ENCODE results near the gene CCDC178. TPM values are rescaled to one million over a fixed set of nuclear protein-coding genes. Genes with fewer than 3 reads are reported as not detected.

The CCDC178 gene
- total RNA-seq, 1 experiment from 2014 or later = not detected

DNA sequence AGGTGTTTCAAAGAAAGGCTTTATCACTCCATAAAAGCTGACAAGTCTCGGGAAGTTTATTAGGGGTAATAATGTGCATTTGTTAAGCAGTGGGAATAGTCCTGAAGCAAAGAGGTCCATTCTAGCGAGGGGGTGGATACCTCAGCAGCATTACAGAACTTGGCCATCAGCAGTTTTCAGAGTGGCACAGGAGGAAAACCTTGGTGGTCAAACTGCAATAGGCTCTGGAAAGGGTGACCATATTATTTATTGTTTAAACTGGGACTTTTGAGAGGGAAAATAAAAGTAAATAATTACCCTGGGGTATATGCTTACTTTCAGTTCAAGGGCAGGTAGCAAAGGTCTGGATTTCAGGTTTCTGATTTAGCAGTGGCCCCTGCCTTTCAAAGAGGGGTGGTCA lies 552.2 kb downstream of the CCDC178 start:
- H3K27me3 ChIP-seq (ENCODE audit: insufficient read depth, low read length) = no peaks in the 10 kb centered on the region
- H3K4me2 ChIP-seq (ENCODE audit: low read length) = no peak overlapping the region
- ChIA-PET CTCF (no interaction called here), RAD21 (ENCODE audit: low non-redundant PET in 1 of 2, low total read pairs in 2 of 2, uncharacterized antibody in 2 of 2, unreplicated experiment in 2 of 2) (no interaction called here), POLR2A (no interaction called here)
- H3K4me1 ChIP-seq (ENCODE audit: control insufficient read depth in 1 of 2, insufficient read depth in 2 of 2, low read length in 2 of 2) = no peaks in the 10 kb centered on the region
- H3K9ac ChIP-seq (ENCODE audit: low read length) = no peak overlapping the region
- no peaks in the 10 kb centered on the region for H3K9me2 ChIP-seq (ENCODE audit: insufficient read depth)
- DNase-seq (ENCODE audit: low read depth, low spot score) (no peak), ATAC-seq (no peak)
- H4K20me1 ChIP-seq (ENCODE audit: insufficient read depth) = no peaks in the 10 kb centered on the region
- H3K9me3 ChIP-seq (ENCODE audit: control insufficient read depth in 1 of 2, insufficient read depth in 1 of 2, low read depth in 1 of 2, low read length in 2 of 2) = no peaks in the 10 kb centered on the region; a peak in 1 of 4 replicates
- intact Hi-C loops (cut with micrococcal nuclease) = no loop called here
- H3K27ac ChIP-seq (ENCODE audit: low read depth, low read length) = no peak overlapping the region
- H3K36me3 ChIP-seq (ENCODE audit: control insufficient read depth in 1 of 2, insufficient read depth in 2 of 2, low read length in 2 of 2) = no peaks in the 10 kb centered on the region
- H2AFZ ChIP-seq (ENCODE audit: low read depth, low read length, poor library complexity, severe bottlenecking) = no peak overlapping the region
- TF ChIP-seq, protein P1, sequence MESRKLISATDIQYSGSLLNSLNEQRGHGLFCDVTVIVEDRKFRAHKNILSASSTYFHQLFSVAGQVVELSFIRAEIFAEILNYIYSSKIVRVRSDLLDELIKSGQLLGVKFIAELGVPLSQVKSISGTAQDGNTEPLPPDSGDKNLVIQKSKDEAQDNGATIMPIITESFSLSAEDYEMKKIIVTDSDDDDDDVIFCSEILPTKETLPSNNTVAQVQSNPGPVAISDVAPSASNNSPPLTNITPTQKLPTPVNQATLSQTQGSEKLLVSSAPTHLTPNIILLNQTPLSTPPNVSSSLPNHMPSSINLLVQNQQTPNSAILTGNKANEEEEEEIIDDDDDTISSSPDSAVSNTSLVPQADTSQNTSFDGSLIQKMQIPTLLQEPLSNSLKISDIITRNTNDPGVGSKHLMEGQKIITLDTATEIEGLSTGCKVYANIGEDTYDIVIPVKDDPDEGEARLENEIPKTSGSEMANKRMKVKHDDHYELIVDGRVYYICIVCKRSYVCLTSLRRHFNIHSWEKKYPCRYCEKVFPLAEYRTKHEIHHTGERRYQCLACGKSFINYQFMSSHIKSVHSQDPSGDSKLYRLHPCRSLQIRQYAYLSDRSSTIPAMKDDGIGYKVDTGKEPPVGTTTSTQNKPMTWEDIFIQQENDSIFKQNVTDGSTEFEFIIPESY (IDR thresholded peaks at IDR 0.05; ENCODE audit: extremely low read depth, insufficient replicate concordance, low read length) = no peak
- TF ChIP-seq EGR1 (IDR thresholded peaks at IDR 0.05; ENCODE audit: low read depth) = no peak
- no peak for TF ChIP-seq SIN3A (IDR thresholded peaks at IDR 0.05; ENCODE audit: low read depth)
- TF ChIP-seq POLR2AphosphoS5 (IDR thresholded peaks at IDR 0.05; ENCODE audit: low read depth, low read length) = no peak
- no TSS peak for BruUV-seq (replicated peaks)
- H3K79me2 ChIP-seq (ENCODE audit: insufficient read depth, low read length) = no peaks in the 10 kb centered on the region
- H3K4me3 ChIP-seq (replicated peaks in 1 of 2; ENCODE audit: low read depth in 1 of 2, low read length in 2 of 2) = no peak overlapping the region

Other genes with a start within 250 kb of the CCDC178 start
- gene ASXL3, start 137.5 kb upstream of the CCDC178 start, total RNA-seq (2021; ENCODE audit: unreplicated experiment) = not detected

All from HCT116 (cell line).